ENCODE measurements around the gene GRPR.

GRCh38 chrX:16156692-16157331 lies 33.4 kb downstream of the GRPR start:
- no peak for TF ChIP-seq POLR2AphosphoS5 (IDR thresholded peaks at IDR 0.05; ENCODE audit: low read depth, low read length)
- no peak for TF ChIP-seq POLR2A (IDR thresholded peaks at IDR 0.05; ENCODE audit: low read depth, low read length)
- TF ChIP-seq TAF1 (IDR thresholded peaks at IDR 0.05; ENCODE audit: low read depth, low read length): no peak
- TF ChIP-seq PAX5 (IDR thresholded peaks at IDR 0.05; ENCODE audit: insufficient read depth, low read length, severe bottlenecking): no peak
- TF ChIP-seq SPI1 (IDR thresholded peaks at IDR 0.05; ENCODE audit: low read depth, low read length): no peak
- no peak for TF ChIP-seq POU2F2 (IDR thresholded peaks at IDR 0.05; ENCODE audit: low read depth, low read length)
